ENCODE data around the gene OR10H2.
"Not testable (repeated sequence)": the region's sequence is repeated elsewhere in the genome, so short reads cannot be mapped to it uniquely, and the experiment has no call there.

OR10H2 gene

GRCh38 chr19:15758379-15758778 lies 30.6 kb downstream of the OR10H2 start:
- Histone ChIP-seq H3K36me3 (ENCODE audit: control insufficient read depth, insufficient read depth, low read length) (no peaks in the 10 kb centered on the region), H3K4me3 (ENCODE audit: insufficient read depth, low read depth, low read length, poor library complexity, severe bottlenecking) (no peak overlapping the region), H3K9me3 (ENCODE audit: control insufficient read depth, low read length) (no peaks in the 10 kb centered on the region), H3K27me3 (replicated peaks; ENCODE audit: control insufficient read depth, insufficient read depth, low read length, poor library complexity, severe bottlenecking) (peaks cover 11% of the 10 kb centered on the region), H3K27ac (ENCODE audit: insufficient read depth, low read length, poor library complexity, severe bottlenecking) (no peak overlapping the region), H3K4me1 (ENCODE audit: control insufficient read depth, insufficient read depth, low read length, poor library complexity, severe bottlenecking) (no peaks in the 10 kb centered on the region)
- DNase-seq = no peak

- H3K27ac ChIP-seq (ENCODE audit: insufficient read depth, low read length, poor library complexity, severe bottlenecking) = no peak overlapping the region
- H3K4me3 ChIP-seq (ENCODE audit: insufficient read depth, low read depth, low read length, poor library complexity, severe bottlenecking) = no peak overlapping the region
- H3K9me3 ChIP-seq (ENCODE audit: control insufficient read depth, low read length) = no peaks in the 10 kb centered on the region
- DNase-seq = no peak
- no peaks in the 10 kb centered on the region for H3K36me3 ChIP-seq (ENCODE audit: control insufficient read depth, insufficient read depth, low read length)
- no peaks in the 10 kb centered on the region for H3K4me1 ChIP-seq (ENCODE audit: control insufficient read depth, insufficient read depth, low read length, poor library complexity, severe bottlenecking)
- peaks cover 6% of the 10 kb centered on the region for H3K27me3 ChIP-seq (replicated peaks; ENCODE audit: control insufficient read depth, insufficient read depth, low read length, poor library complexity, severe bottlenecking)
These were observed 32.2 kb downstream of the OR10H2 start for GRCh38 chr19:15759962-15760565.

GRCh38 chr19:15769586-15769985 lies 41.8 kb downstream of the OR10H2 start:
- no peak overlapping the region for H3K4me3 ChIP-seq (ENCODE audit: insufficient read depth, low read depth, low read length, poor library complexity, severe bottlenecking)
- H3K9me3 ChIP-seq (ENCODE audit: control insufficient read depth, low read length) = no peaks in the 10 kb centered on the region
- H3K36me3 ChIP-seq (ENCODE audit: control insufficient read depth, insufficient read depth, low read length) = no peaks in the 10 kb centered on the region
- H3K27ac ChIP-seq (ENCODE audit: insufficient read depth, low read length, poor library complexity, severe bottlenecking) = no peak overlapping the region
- H3K27me3 ChIP-seq (replicated peaks; ENCODE audit: control insufficient read depth, insufficient read depth, low read length, poor library complexity, severe bottlenecking) = no peaks in the 10 kb centered on the region
- no peak for DNase-seq
- H3K4me1 ChIP-seq (ENCODE audit: control insufficient read depth, insufficient read depth, low read length, poor library complexity, severe bottlenecking) = no peaks in the 10 kb centered on the region

- not testable (repeated sequence) for H3K36me3 ChIP-seq (ENCODE audit: control insufficient read depth, insufficient read depth, low read length); H3K27ac ChIP-seq (ENCODE audit: insufficient read depth, low read length, poor library complexity, severe bottlenecking); H3K4me1 ChIP-seq (ENCODE audit: control insufficient read depth, insufficient read depth, low read length, poor library complexity, severe bottlenecking); DNase-seq; H3K4me3 ChIP-seq (ENCODE audit: insufficient read depth, low read depth, low read length, poor library complexity, severe bottlenecking); H3K9me3 ChIP-seq (ENCODE audit: control insufficient read depth, low read length); H3K27me3 ChIP-seq (replicated peaks; ENCODE audit: control insufficient read depth, insufficient read depth, low read length, poor library complexity, severe bottlenecking)
These were observed 46.3 kb downstream of the OR10H2 start for GRCh38 chr19:15774159-15774558.

GRCh38 chr19:15775249-15775648 lies 47.4 kb downstream of the OR10H2 start:
- Histone ChIP-seq H3K36me3 (ENCODE audit: control insufficient read depth, insufficient read depth, low read length) (no peaks in the 10 kb centered on the region), H3K4me1 (ENCODE audit: control insufficient read depth, insufficient read depth, low read length, poor library complexity, severe bottlenecking) (no peaks in the 10 kb centered on the region), H3K27me3 (replicated peaks; ENCODE audit: control insufficient read depth, insufficient read depth, low read length, poor library complexity, severe bottlenecking) (no peaks in the 10 kb centered on the region), H3K9me3 (ENCODE audit: control insufficient read depth, low read length) (no peaks in the 10 kb centered on the region), H3K4me3 (ENCODE audit: insufficient read depth, low read depth, low read length, poor library complexity, severe bottlenecking) (no peak overlapping the region), H3K27ac (ENCODE audit: insufficient read depth, low read length, poor library complexity, severe bottlenecking) (no peak overlapping the region)
- no peak for DNase-seq

GRCh38 chr19:15776264-15776663 lies 48.4 kb downstream of the OR10H2 start:
- no peaks in the 10 kb centered on the region for H3K36me3 ChIP-seq (ENCODE audit: control insufficient read depth, insufficient read depth, low read length)
- no peak overlapping the region for H3K4me3 ChIP-seq (ENCODE audit: insufficient read depth, low read depth, low read length, poor library complexity, severe bottlenecking)
- no peak overlapping the region for H3K27ac ChIP-seq (ENCODE audit: insufficient read depth, low read length, poor library complexity, severe bottlenecking)
- DNase-seq = no peak
- no peaks in the 10 kb centered on the region for H3K9me3 ChIP-seq (ENCODE audit: control insufficient read depth, low read length)
- H3K27me3 ChIP-seq (replicated peaks; ENCODE audit: control insufficient read depth, insufficient read depth, low read length, poor library complexity, severe bottlenecking) = no peaks in the 10 kb centered on the region
- no peaks in the 10 kb centered on the region for H3K4me1 ChIP-seq (ENCODE audit: control insufficient read depth, insufficient read depth, low read length, poor library complexity, severe bottlenecking)

- no peaks in the 10 kb centered on the region for H3K27me3 ChIP-seq (replicated peaks; ENCODE audit: control insufficient read depth, insufficient read depth, low read length, poor library complexity, severe bottlenecking)
- no peak overlapping the region for H3K4me3 ChIP-seq (ENCODE audit: insufficient read depth, low read depth, low read length, poor library complexity, severe bottlenecking)
- no peaks in the 10 kb centered on the region for H3K36me3 ChIP-seq (ENCODE audit: control insufficient read depth, insufficient read depth, low read length)
- no peaks in the 10 kb centered on the region for H3K4me1 ChIP-seq (ENCODE audit: control insufficient read depth, insufficient read depth, low read length, poor library complexity, severe bottlenecking)
- no peak for DNase-seq
- no peak overlapping the region for H3K27ac ChIP-seq (ENCODE audit: insufficient read depth, low read length, poor library complexity, severe bottlenecking)
- no peaks in the 10 kb centered on the region for H3K9me3 ChIP-seq (ENCODE audit: control insufficient read depth, low read length)
These were observed 49.5 kb downstream of the OR10H2 start for GRCh38 chr19:15776991-15777970.

Measured in effector memory CD4-positive, alpha-beta T cell (primary cell).